ENCODE results near the gene NUP107. TPM values are rescaled to one million over a fixed set of nuclear protein-coding genes. Genes with fewer than 3 reads are reported as not detected.
"Not testable (repeated sequence)": the region's sequence is repeated elsewhere in the genome, so short reads cannot be mapped to it uniquely, and the experiment has no call there.

NUP107 gene
- total RNA-seq, 1 donor from 2014 or later = 23.9 TPM

- DNase-seq (ENCODE audit: low spot score) = no peak
- H3K4me3 Mint-ChIP-seq (ENCODE audit: unreplicated experiment) = no peak overlapping the region
- no peak for TF ChIP-seq CTCF (IDR thresholded peaks at IDR 0.05)
- peak overlapping the region; percentile 70 for H3K27ac Mint-ChIP-seq (ENCODE audit: unreplicated experiment)
- H3K4me1 Mint-ChIP-seq (ENCODE audit: low read depth) = peaks cover 12% of the 10 kb centered on the region
- H3K27me3 Mint-ChIP-seq (ENCODE audit: low read depth) = no peaks in the 10 kb centered on the region
- no peaks in the 10 kb centered on the region for H3K9me3 Mint-ChIP-seq (ENCODE audit: low read depth)
- H3K36me3 Mint-ChIP-seq (ENCODE audit: low read depth) = no peaks in the 10 kb centered on the region
Observed at GRCh38 chr12:68675101-68675842, 11.5 kb upstream of the NUP107 start.

- not testable (repeated sequence) for H3K27ac Mint-ChIP-seq (ENCODE audit: unreplicated experiment); H3K36me3 Mint-ChIP-seq (ENCODE audit: low read depth); H3K4me3 Mint-ChIP-seq (ENCODE audit: unreplicated experiment)
Observed at GRCh38 chr12:68676854-68677253, 9.9 kb upstream of the NUP107 start.

GRCh38 chr12:68686262-68686594, 550 bp upstream of the NUP107 start:
- H3K9me3 Mint-ChIP-seq (ENCODE audit: low read depth) = no peaks in the 10 kb centered on the region
- peak overlapping the region; percentile 95 for H3K27ac Mint-ChIP-seq (ENCODE audit: unreplicated experiment)
- H3K36me3 Mint-ChIP-seq (ENCODE audit: low read depth) = peaks cover 4% of the 10 kb centered on the region
- no peaks in the 10 kb centered on the region for H3K27me3 Mint-ChIP-seq (ENCODE audit: low read depth)
- DNase-seq (ENCODE audit: low spot score) = no peak
- H3K4me1 Mint-ChIP-seq (ENCODE audit: low read depth) = peaks cover 29% of the 10 kb centered on the region
- no peak for TF ChIP-seq CTCF (IDR thresholded peaks at IDR 0.05)
- peak overlapping the region; percentile 92 for H3K4me3 Mint-ChIP-seq (ENCODE audit: unreplicated experiment)

More at GRCh38 chr12:68676854-68677253, 9.9 kb upstream of the NUP107 start:
- H3K27me3 Mint-ChIP-seq (ENCODE audit: low read depth); H3K9me3 Mint-ChIP-seq (ENCODE audit: low read depth); DNase-seq (ENCODE audit: low spot score): not testable (repeated sequence)
- H3K4me1 Mint-ChIP-seq (ENCODE audit: low read depth) = peaks cover 12% of the 10 kb centered on the region

GRCh38 chr12:68695454-68695853, 8.7 kb downstream of the NUP107 start:
- no peak for TF ChIP-seq CTCF (IDR thresholded peaks at IDR 0.05)
- H3K9me3 Mint-ChIP-seq (ENCODE audit: low read depth) = no peaks in the 10 kb centered on the region
- no peak overlapping the region for H3K27ac Mint-ChIP-seq (ENCODE audit: unreplicated experiment)
- no peaks in the 10 kb centered on the region for H3K4me1 Mint-ChIP-seq (ENCODE audit: low read depth)
- peaks cover 26% of the 10 kb centered on the region for H3K36me3 Mint-ChIP-seq (ENCODE audit: low read depth)
- H3K4me3 Mint-ChIP-seq (ENCODE audit: unreplicated experiment) = no peak overlapping the region
- DNase-seq (ENCODE audit: low spot score) = no peak
- H3K27me3 Mint-ChIP-seq (ENCODE audit: low read depth) = no peaks in the 10 kb centered on the region

GRCh38 chr12:68699486-68699885, 12.7 kb downstream of the NUP107 start:
- H3K27me3 Mint-ChIP-seq (ENCODE audit: low read depth) = no peaks in the 10 kb centered on the region
- peaks cover 22% of the 10 kb centered on the region for H3K36me3 Mint-ChIP-seq (ENCODE audit: low read depth)
- no peak for TF ChIP-seq CTCF (IDR thresholded peaks at IDR 0.05)
- H3K27ac Mint-ChIP-seq (ENCODE audit: unreplicated experiment) = no peak overlapping the region
- no peaks in the 10 kb centered on the region for H3K4me1 Mint-ChIP-seq (ENCODE audit: low read depth)
- DNase-seq (ENCODE audit: low spot score) = no peak
- no peaks in the 10 kb centered on the region for H3K9me3 Mint-ChIP-seq (ENCODE audit: low read depth)
- no peak overlapping the region for H3K4me3 Mint-ChIP-seq (ENCODE audit: unreplicated experiment)

GRCh38 chr12:68727776-68728175, 41.0 kb downstream of the NUP107 start:
- Mint-ChIP-seq H3K36me3 (ENCODE audit: low read depth) (peaks cover 5% of the 10 kb centered on the region), H3K27me3 (ENCODE audit: low read depth) (no peaks in the 10 kb centered on the region), H3K4me3 (ENCODE audit: unreplicated experiment) (no peak overlapping the region), H3K9me3 (ENCODE audit: low read depth) (no peaks in the 10 kb centered on the region), H3K27ac (ENCODE audit: unreplicated experiment) (no peak overlapping the region), H3K4me1 (ENCODE audit: low read depth) (no peaks in the 10 kb centered on the region)
- DNase-seq (ENCODE audit: low spot score) = no peak
- no peak for TF ChIP-seq CTCF (IDR thresholded peaks at IDR 0.05)
